Measurements from ENCODE around the gene PLSCR1.

The PLSCR1 gene
- long read RNA-seq, transcript PLSCR1-202 (8 exons, 996 nt) = minor isoform, 10 of 80 reads
- long read RNA-seq, transcript PLSCR1-201 (9 exons, 2,233 nt) = major isoform, 58 of 80 reads
- long read RNA-seq, partial matches to known transcripts = 3 of 80 reads
- long read RNA-seq, other reads (novel, unspliced or antisense) = 2 of 80 reads

GRCh38 chr3:146544002-146544928 is at the start of gene PLSCR1:
Gene PLSCR1, minus strand, starts transcription at chr3:146544607. Its CDS starts 8,055 bp downstream, at chr3:146536552.
- peak; percentile 87 to 94 for DNase-seq (ENCODE audit: low read depth in 1 of 2, low spot score in 1 of 2)
- TF ChIP-seq SPI1 (IDR thresholded peaks at IDR 0.05; ENCODE audit: borderline replicate concordance, low read depth) (peak; percentile 78; the same call in 1 of the 2 replicates), CTCF (IDR thresholded peaks at IDR 0.05; ENCODE audit: insufficient read depth, low read length) (no peak), POLR2AphosphoS5 (IDR thresholded peaks at IDR 0.05; ENCODE audit: low read depth) (no peak; the same call in 1 of the 2 replicates), REST (IDR thresholded peaks at IDR 0.05; ENCODE audit: insufficient replicate concordance, low read depth) (peak; percentile 38), GABPA (IDR thresholded peaks at IDR 0.05; ENCODE audit: low read depth) (peak; percentile 68)
- Histone ChIP-seq H3K27me3 (ENCODE audit: insufficient read depth, poor library complexity, severe bottlenecking) (no peaks in the 10 kb centered on the region), H3K4me3 (replicated peaks; ENCODE audit: insufficient read depth, low read length) (peak within 1 kb of the TSS; percentile 86), H3K27ac (replicated peaks) (peak within 1 kb of the TSS; percentile 87)

- TF ChIP-seq SPI1 (IDR thresholded peaks at IDR 0.05; ENCODE audit: borderline replicate concordance, low read depth) (no peak), REST (IDR thresholded peaks at IDR 0.05; ENCODE audit: insufficient replicate concordance, low read depth) (no peak), POLR2AphosphoS5 (IDR thresholded peaks at IDR 0.05; ENCODE audit: low read depth) (no peak), CTCF (IDR thresholded peaks at IDR 0.05; ENCODE audit: insufficient read depth, low read length) (no peak), GABPA (IDR thresholded peaks at IDR 0.05; ENCODE audit: low read depth) (no peak)
- peaks cover 3% of the 10 kb centered on the region for H3K27me3 ChIP-seq (ENCODE audit: insufficient read depth, poor library complexity, severe bottlenecking)
- DNase-seq (ENCODE audit: low read depth in 1 of 2, low spot score in 1 of 2) = no peak
- no peak overlapping the region for H3K27ac ChIP-seq (replicated peaks)
- H3K4me3 ChIP-seq (replicated peaks; ENCODE audit: insufficient read depth, low read length) = no peak overlapping the region
Observed at GRCh38 chr3:146593776-146594175, 49.4 kb upstream of the PLSCR1 start.

GRCh38 chr3:146590521-146590920 is 46.1 kb upstream of the PLSCR1 start:
- no peak for TF ChIP-seq SPI1 (IDR thresholded peaks at IDR 0.05; ENCODE audit: borderline replicate concordance, low read depth)
- no peak for TF ChIP-seq REST (IDR thresholded peaks at IDR 0.05; ENCODE audit: insufficient replicate concordance, low read depth)
- TF ChIP-seq GABPA (IDR thresholded peaks at IDR 0.05; ENCODE audit: low read depth) = no peak
- TF ChIP-seq CTCF (IDR thresholded peaks at IDR 0.05; ENCODE audit: insufficient read depth, low read length) = no peak
- no peak for TF ChIP-seq POLR2AphosphoS5 (IDR thresholded peaks at IDR 0.05; ENCODE audit: low read depth)
- Histone ChIP-seq H3K27me3 (ENCODE audit: insufficient read depth, poor library complexity, severe bottlenecking) (no peaks in the 10 kb centered on the region), H3K4me3 (replicated peaks; ENCODE audit: insufficient read depth, low read length) (no peak overlapping the region), H3K27ac (replicated peaks) (no peak overlapping the region)
- DNase-seq (ENCODE audit: low read depth in 1 of 2, low spot score in 1 of 2) = no peak

All from HL-60 (cell line).